ENCODE measurements around the gene COL8A1.
"Not testable (repeated sequence)": the region's sequence is repeated elsewhere in the genome, so short reads cannot be mapped to it uniquely, and the experiment has no call there.

Gene COL8A1

DNA sequence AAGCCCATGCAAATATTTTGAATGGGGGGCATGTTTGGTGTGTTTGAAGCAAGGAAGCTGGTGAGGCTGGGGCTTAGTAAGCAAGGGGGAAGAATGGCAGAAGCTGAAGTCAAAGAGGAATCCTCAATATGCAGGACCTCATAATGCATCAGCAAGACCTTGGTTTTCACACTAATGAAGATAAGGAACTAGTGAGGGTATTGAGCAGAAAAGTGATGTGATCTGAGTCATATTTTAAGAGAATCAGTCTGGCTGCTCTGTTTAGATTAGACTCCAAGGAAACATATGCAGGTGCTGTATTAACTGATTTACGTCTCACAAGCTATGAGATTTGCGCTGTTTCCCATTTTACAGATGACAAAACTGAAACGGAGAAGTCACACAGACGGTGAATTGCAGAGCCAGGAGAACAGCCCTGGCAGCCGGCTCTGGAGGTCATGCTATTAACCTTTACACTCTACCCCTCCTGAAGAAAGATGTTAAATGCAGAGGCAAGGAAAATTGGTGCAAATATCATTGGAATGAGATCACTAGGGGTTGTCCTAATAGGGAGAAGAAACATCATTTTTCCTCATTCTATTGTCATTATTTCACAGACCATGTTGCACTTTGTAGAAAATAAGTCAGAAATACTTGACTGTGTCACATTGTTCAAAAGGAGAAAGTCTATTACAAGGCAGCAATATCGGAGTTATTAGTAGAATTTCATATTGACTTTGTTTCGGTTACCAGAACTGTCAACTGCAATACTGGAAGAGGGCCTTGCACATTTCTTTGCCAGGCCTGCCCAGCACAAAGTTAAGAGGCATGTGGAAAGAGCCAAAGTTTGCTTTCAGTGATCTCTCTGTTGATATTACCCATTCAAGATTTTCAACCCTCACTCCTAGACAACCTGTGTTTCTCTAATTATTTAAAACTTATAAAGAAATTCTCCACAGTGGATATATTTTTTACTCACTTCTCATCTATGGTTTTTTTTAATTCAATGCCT is 64.9 kb downstream of the COL8A1 start:
- H3K4me3 ChIP-seq (ENCODE audit: low read depth, low read length): no peak overlapping the region

- H3K4me3 ChIP-seq (ENCODE audit: low read depth, low read length): no peak overlapping the region
These were observed 66.0 kb downstream of the COL8A1 start for GRCh38 chr3:99704417-99704816.

DNA sequence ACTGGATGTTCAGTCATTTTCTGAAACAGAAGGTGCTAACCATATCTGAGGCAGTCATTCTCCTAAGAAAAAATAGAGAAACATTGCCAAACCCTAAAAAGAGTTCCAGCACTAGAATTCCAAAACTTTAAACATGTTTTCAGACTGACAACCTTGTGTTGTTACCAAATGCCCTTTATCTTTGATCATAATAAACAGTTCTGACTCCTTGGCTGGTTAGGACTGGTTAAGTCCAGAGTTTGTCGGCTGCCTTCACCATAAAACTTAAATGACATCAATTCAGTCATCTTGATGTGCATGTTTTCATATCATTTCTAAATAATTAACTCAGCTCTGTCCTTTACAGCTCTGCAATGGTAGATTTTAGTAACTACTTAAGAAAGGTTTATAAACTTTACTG is 68.0 kb downstream of the COL8A1 start:
- no peak overlapping the region for H3K4me3 ChIP-seq (ENCODE audit: low read depth, low read length)

DNA sequence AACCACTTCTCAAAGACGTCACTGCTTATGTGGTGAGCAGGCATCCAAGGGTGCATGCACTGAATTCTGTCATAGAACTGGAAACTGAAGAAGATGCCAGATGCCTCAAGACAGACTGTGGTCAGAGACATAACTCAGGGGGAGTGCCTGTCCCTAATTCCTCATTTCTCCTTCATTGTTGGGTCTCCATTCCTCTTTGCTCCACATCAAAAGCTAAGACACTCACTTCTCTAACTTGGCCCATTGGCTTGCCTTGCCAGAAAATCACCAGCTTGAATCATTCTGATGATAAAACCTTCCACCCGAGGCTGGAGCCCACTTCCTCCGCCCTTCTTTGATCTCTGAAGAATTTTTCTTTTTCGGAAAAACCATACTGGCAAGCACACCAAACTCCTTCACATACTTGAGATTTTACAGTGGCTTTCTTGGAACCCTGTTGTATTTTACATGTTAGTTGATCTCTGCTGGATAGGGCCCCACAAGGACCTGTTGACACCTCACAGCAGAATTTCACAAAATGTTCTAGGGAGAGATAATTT is 69.9 kb downstream of the COL8A1 start:
- no peak overlapping the region for H3K4me3 ChIP-seq (ENCODE audit: low read depth, low read length)

- H3K4me3 ChIP-seq (ENCODE audit: low read depth, low read length): no peak overlapping the region
These were observed 71.3 kb downstream of the COL8A1 start for GRCh38 chr3:99709686-99710085.

DNA sequence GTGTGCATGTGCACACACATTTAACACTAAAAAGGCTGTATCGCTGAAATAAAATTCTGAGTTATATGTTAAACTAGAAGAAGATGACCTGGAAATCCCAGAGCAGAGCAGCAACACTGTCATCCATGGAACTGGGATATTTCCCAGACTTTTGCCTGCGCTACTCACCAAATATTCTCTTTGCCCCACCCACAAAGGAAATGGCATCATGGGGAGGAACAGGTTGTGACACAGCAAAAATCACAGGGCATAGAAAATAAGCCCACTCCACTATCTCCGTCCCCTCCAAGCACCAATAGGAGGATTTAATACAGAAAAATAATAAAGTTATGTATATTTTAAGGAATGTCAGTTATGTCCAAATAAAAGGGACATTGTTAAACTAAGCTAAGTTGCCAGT is 71.7 kb downstream of the COL8A1 start:
- H3K4me3 ChIP-seq (ENCODE audit: low read depth, low read length): no peak overlapping the region

GRCh38 chr3:99711351-99711750 is 73.0 kb downstream of the COL8A1 start:
- no peak overlapping the region for H3K4me3 ChIP-seq (ENCODE audit: low read depth, low read length)

GRCh38 chr3:99712291-99712954 is 74.0 kb downstream of the COL8A1 start:
- no peak overlapping the region for H3K4me3 ChIP-seq (ENCODE audit: low read depth, low read length)

DNA sequence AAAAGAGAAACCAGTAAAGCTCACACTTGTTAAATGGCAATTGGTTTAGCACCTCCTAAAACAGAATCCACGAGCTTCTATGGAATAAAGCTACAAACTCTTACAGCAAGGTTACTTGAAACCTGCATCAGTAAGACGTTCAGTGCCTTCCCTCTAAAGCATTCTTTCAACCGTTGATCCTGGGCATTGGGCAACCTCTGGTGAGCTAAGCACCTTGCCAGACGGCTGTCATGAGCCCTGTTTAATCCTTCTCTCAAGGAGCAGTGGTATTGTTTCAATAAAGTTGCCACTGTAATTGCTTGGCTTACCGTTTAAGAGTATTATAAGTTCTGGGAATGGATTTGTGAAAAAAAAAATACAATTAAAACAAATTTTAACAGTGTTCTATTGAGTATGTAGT is 75.0 kb downstream of the COL8A1 start:
- H3K4me3 ChIP-seq (ENCODE audit: low read depth, low read length): no peak overlapping the region

- H3K4me3 ChIP-seq (ENCODE audit: low read depth, low read length): no peak overlapping the region
These were observed 75.8 kb downstream of the COL8A1 start for GRCh38 chr3:99714146-99714545.

GRCh38 chr3:99714575-99714974 is 76.2 kb downstream of the COL8A1 start:
- H3K4me3 ChIP-seq (ENCODE audit: low read depth, low read length): no peak overlapping the region

GRCh38 chr3:99716463-99716995 is 78.1 kb downstream of the COL8A1 start:
- H3K4me3 ChIP-seq (ENCODE audit: low read depth, low read length): no peak overlapping the region

GRCh38 chr3:99720985-99721632 is 82.7 kb downstream of the COL8A1 start:
- H3K4me3 ChIP-seq (ENCODE audit: low read depth, low read length): no peak overlapping the region

- H3K4me3 ChIP-seq (ENCODE audit: low read depth, low read length): no peak overlapping the region
These were observed 83.2 kb downstream of the COL8A1 start for GRCh38 chr3:99721633-99722007.

DNA sequence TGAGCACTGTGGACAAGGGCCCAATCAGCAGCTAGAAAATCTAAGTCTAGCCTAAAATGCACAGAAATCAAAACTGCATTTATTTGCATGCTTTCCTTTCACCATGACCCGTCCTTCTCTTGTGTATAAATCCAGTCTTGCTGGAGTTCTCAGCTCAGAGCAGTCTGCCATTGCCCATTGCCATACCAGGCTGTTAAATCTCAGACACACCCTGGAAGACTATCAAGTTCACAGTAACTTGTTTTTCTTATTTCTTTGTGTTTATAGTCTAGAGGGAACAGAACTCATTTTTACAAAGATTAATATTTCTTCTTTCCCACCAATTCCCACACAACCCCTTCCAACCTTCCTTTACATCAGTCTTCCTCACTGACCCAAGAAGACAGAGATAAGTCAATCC is 85.9 kb downstream of the COL8A1 start:
- no peak overlapping the region for H3K4me3 ChIP-seq (ENCODE audit: low read depth, low read length)

GRCh38 chr3:99730870-99731269 is 92.5 kb downstream of the COL8A1 start:
- no peak overlapping the region for H3K4me3 ChIP-seq (ENCODE audit: low read depth, low read length)

DNA sequence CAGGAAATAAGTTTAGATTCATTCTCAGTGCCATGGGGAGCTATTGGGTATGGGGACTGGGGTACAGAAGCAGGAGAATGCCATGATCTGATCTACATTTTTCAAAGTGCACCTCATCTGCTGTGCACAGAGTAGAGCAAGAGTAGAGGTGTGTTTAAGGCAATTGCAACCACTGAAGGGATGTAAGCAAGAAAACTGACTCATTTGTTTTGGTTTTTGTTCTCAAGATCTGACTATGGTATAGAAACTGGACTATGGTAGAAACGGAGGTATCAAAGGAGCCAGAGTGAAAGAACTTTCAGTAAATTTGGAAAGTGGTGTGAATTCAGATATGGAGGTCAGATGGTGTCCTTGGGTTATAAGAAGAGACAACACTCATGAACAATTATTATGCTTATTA is 93.1 kb downstream of the COL8A1 start:
- no peak overlapping the region for H3K4me3 ChIP-seq (ENCODE audit: low read depth, low read length)

DNA sequence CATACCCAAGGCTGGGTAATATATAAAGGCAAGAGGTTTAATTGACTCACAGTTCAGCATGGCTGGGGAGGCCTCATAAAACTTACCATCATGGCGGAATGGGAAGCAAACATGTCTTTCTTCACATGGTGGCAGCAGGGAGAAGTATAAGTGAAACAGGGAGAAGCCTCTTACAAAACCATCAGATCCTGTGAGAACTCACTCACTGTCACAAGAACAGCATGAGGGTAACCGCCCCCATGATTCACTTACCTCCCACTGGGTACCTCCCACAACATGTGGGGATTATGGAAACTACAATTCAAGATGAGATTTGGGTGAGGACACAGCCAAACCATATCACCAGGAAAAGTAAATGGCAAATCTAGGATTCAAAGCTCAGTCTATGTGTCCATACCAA is 102.0 kb downstream of the COL8A1 start:
- H3K4me3 ChIP-seq (ENCODE audit: low read depth, low read length): not testable (repeated sequence)

DNA sequence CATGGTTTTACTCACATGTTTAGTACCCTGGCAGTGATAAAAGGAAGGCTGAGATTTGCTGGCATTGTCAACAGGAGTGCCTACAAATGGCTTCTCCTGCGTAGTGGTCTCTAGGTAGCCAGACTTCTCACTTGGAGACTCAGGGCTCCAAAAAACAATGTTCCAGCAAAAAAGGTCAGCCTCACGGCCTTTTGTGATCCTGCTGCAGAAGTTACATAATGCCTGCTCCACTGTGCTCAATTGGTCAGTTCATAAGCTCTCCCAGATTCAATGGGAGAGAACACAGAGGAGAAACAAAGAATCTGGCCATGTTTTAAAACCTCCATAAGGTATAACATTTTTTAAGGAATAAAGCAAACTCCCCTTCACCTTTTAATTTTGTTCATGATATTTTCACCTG is 103.2 kb downstream of the COL8A1 start:
- no peak overlapping the region for H3K4me3 ChIP-seq (ENCODE audit: low read depth, low read length)

DNA sequence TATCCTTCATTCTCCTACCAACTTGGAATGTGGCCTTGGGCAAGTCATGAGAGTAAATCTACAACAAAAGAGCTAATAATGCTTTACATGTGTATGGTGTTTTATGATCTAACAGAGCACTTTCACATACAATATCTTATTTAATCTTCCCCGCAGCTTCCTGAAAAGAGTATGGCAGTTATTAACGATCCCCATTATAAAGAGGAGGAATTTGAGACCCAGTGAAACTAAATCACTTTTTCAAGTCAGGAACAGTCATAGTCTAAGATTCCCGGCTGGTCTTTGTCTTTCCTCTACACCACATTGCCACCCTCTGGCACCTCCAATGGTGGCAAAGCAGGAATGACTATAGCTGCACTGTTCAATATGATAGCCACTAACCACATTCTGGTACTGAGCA is 109.5 kb downstream of the COL8A1 start:
- no peak overlapping the region for H3K4me3 ChIP-seq (ENCODE audit: low read depth, low read length)

- no peak overlapping the region for H3K4me3 ChIP-seq (ENCODE audit: low read depth, low read length)
These were observed 113.3 kb downstream of the COL8A1 start for GRCh38 chr3:99751649-99752048.

Data from iPS-11a (cell line).